Activated naive CD8-positive, alpha-beta T cell (primary cell): Measurements from ENCODE around the gene RECQL5.
A peak's percentile ranks its signal among the peaks of the same experiment; 100 is the strongest.
"Not testable (repeated sequence)": the region's sequence is repeated elsewhere in the genome, so short reads cannot be mapped to it uniquely, and the experiment has no call there.

Source experiments
- H3K27ac Mint-ChIP-seq: one replicate; pipeline ENCODE4 v1.8.0; 2021; ENCODE audit warnings: mixed read lengths
- H3K27me3 Mint-ChIP-seq: one replicate; pipeline ENCODE4 v1.8.0; 2021; ENCODE audit warnings: mixed read lengths
- H3K36me3 Mint-ChIP-seq: one replicate; pipeline ENCODE4 v1.8.0; 2021; ENCODE audit warnings: mixed read lengths
- H3K4me1 Mint-ChIP-seq: one replicate; pipeline ENCODE4 v1.8.0; 2021; ENCODE audit warnings: low read depth, mixed read lengths
- H3K4me3 Mint-ChIP-seq: one replicate; pipeline ENCODE4 v1.8.0; 2021; ENCODE audit warnings: mild to moderate bottlenecking, mixed read lengths
- H3K9me3 Mint-ChIP-seq: one replicate; pipeline ENCODE4 v1.8.0; 2021; ENCODE audit warnings: low read depth, mixed read lengths

The RECQL5 gene

GRCh38 chr17:75594499-75595283, 72.3 kb downstream of the RECQL5 start:
- Mint-ChIP-seq H3K36me3 (no peaks in the 10 kb centered on the region), H3K27ac (no peak overlapping the region), H3K27me3 (no peaks in the 10 kb centered on the region), H3K4me1 (no peaks in the 10 kb centered on the region), H3K4me3 (no peak overlapping the region), H3K9me3 (no peaks in the 10 kb centered on the region)

- not testable (repeated sequence) for H3K27me3 Mint-ChIP-seq, H3K9me3 Mint-ChIP-seq, H3K36me3 Mint-ChIP-seq, H3K4me1 Mint-ChIP-seq, H3K27ac Mint-ChIP-seq, H3K4me3 Mint-ChIP-seq
Observed at GRCh38 chr17:75593430-75593829, 73.5 kb downstream of the RECQL5 start.

GRCh38 chr17:75592348-75593020, 74.5 kb downstream of the RECQL5 start:
- no peak overlapping the region for H3K27ac Mint-ChIP-seq
- no peak overlapping the region for H3K4me3 Mint-ChIP-seq
- peaks cover 2% of the 10 kb centered on the region for H3K4me1 Mint-ChIP-seq
- no peaks in the 10 kb centered on the region for H3K9me3 Mint-ChIP-seq
- no peaks in the 10 kb centered on the region for H3K36me3 Mint-ChIP-seq
- no peaks in the 10 kb centered on the region for H3K27me3 Mint-ChIP-seq

GRCh38 chr17:75591722-75592302, 75.1 kb downstream of the RECQL5 start:
- Mint-ChIP-seq H3K9me3 (no peaks in the 10 kb centered on the region), H3K27me3 (no peaks in the 10 kb centered on the region), H3K4me3 (no peak overlapping the region), H3K36me3 (no peaks in the 10 kb centered on the region), H3K4me1 (peaks cover 5% of the 10 kb centered on the region), H3K27ac (no peak overlapping the region)

GRCh38 chr17:75590849-75591721, 75.9 kb downstream of the RECQL5 start:
- Mint-ChIP-seq H3K27me3 (no peaks in the 10 kb centered on the region), H3K4me1 (peaks cover 8% of the 10 kb centered on the region), H3K27ac (no peak overlapping the region), H3K4me3 (no peak overlapping the region), H3K9me3 (no peaks in the 10 kb centered on the region), H3K36me3 (no peaks in the 10 kb centered on the region)

GRCh38 chr17:75590314-75590761, 76.6 kb downstream of the RECQL5 start:
- no peaks in the 10 kb centered on the region for H3K9me3 Mint-ChIP-seq
- H3K4me3 Mint-ChIP-seq: peak overlapping the region; percentile 30
- H3K27me3 Mint-ChIP-seq: no peaks in the 10 kb centered on the region
- no peaks in the 10 kb centered on the region for H3K36me3 Mint-ChIP-seq
- H3K4me1 Mint-ChIP-seq: peaks cover 9% of the 10 kb centered on the region
- no peak overlapping the region for H3K27ac Mint-ChIP-seq

- Mint-ChIP-seq H3K27ac (no peak overlapping the region), H3K36me3 (no peaks in the 10 kb centered on the region), H3K9me3 (no peaks in the 10 kb centered on the region), H3K4me3 (peak overlapping the region; percentile 30), H3K27me3 (no peaks in the 10 kb centered on the region), H3K4me1 (peaks cover 9% of the 10 kb centered on the region)
Observed at GRCh38 chr17:75589919-75590303, 77.0 kb downstream of the RECQL5 start.

GRCh38 chr17:75589012-75589918, 77.7 kb downstream of the RECQL5 start:
- H3K4me1 Mint-ChIP-seq: peaks cover 9% of the 10 kb centered on the region
- peak overlapping the region; percentile 72 for H3K4me3 Mint-ChIP-seq
- no peak overlapping the region for H3K27ac Mint-ChIP-seq
- H3K36me3 Mint-ChIP-seq: no peaks in the 10 kb centered on the region
- H3K27me3 Mint-ChIP-seq: no peaks in the 10 kb centered on the region
- no peaks in the 10 kb centered on the region for H3K9me3 Mint-ChIP-seq

- no peaks in the 10 kb centered on the region for H3K27me3 Mint-ChIP-seq
Observed at GRCh38 chr17:75588596-75589011, 78.3 kb downstream of the RECQL5 start.

GRCh38 chr17:75587675-75588595, 79.0 kb downstream of the RECQL5 start, which contains the start of gene MYO15B:
TSS of gene MYO15B (plus strand) at chr17:75587800. CDS start at chr17:75588058, 258 bp downstream.
- H3K36me3 Mint-ChIP-seq: no peaks in the 10 kb centered on the region
- peaks cover 11% of the 10 kb centered on the region for H3K4me1 Mint-ChIP-seq
- peak within 1 kb of the TSS; percentile 16 for H3K27ac Mint-ChIP-seq
- H3K27me3 Mint-ChIP-seq: no peaks in the 10 kb centered on the region
- no peaks in the 10 kb centered on the region for H3K9me3 Mint-ChIP-seq
- peak within 1 kb of the TSS; percentile 73 for H3K4me3 Mint-ChIP-seq

More at GRCh38 chr17:75588596-75589011, 78.3 kb downstream of the RECQL5 start:
- Mint-ChIP-seq H3K36me3 (no peaks in the 10 kb centered on the region), H3K4me1 (peaks cover 9% of the 10 kb centered on the region), H3K9me3 (no peaks in the 10 kb centered on the region), H3K27ac (no peak overlapping the region), H3K4me3 (no peak overlapping the region)

- Mint-ChIP-seq H3K36me3 (no peaks in the 10 kb centered on the region), H3K4me1 (peaks cover 20% of the 10 kb centered on the region), H3K27me3 (no peaks in the 10 kb centered on the region), H3K4me3 (no peak overlapping the region), H3K9me3 (no peaks in the 10 kb centered on the region), H3K27ac (no peak overlapping the region)
Observed at GRCh38 chr17:75584849-75585175, 82.1 kb downstream of the RECQL5 start.

GRCh38 chr17:75583197-75583596, 83.8 kb downstream of the RECQL5 start:
- H3K27ac Mint-ChIP-seq, H3K27me3 Mint-ChIP-seq, H3K9me3 Mint-ChIP-seq, H3K36me3 Mint-ChIP-seq, H3K4me3 Mint-ChIP-seq: not testable (repeated sequence)
- H3K4me1 Mint-ChIP-seq: peaks cover 20% of the 10 kb centered on the region

GRCh38 chr17:75581121-75581725, 85.7 kb downstream of the RECQL5 start:
- H3K9me3 Mint-ChIP-seq, H3K27me3 Mint-ChIP-seq, H3K36me3 Mint-ChIP-seq: not testable (repeated sequence)
- Mint-ChIP-seq H3K27ac (peak overlapping the region; percentile 72), H3K4me3 (peak overlapping the region; percentile 90), H3K4me1 (peaks cover 14% of the 10 kb centered on the region)
